HCT116 (cell line): ENCODE data around the gene MAP2K4. TPM values are rescaled to one million over a fixed set of nuclear protein-coding genes. Genes with fewer than 3 reads are reported as not detected.
A peak's percentile ranks its signal among the peaks of the same experiment; 100 is the strongest.

ENCODE experiments used
- ATF3 ChIP-seq: IDR thresholded peaks from 2 replicates; pipeline ENCODE4 v1.6.1; 2012
- ELF1 ChIP-seq: IDR thresholded peaks from 2 replicates; pipeline ENCODE4 v1.6.1; 2012; ENCODE audit warnings: low read depth, borderline replicate concordance
- EZH2 ChIP-seq: fragments of 200-600 bp; sonication (generic); IDR thresholded peaks from 2 replicates; pipeline ENCODE4 v1.6.1; 2017; ENCODE audit warnings: antibody characterized with exemption, mixed run types
- EZH2phosphoT487 ChIP-seq: fragments of 200-600 bp; IDR thresholded peaks from 2 replicates; pipeline ENCODE4 v1.6.1; 2018; ENCODE audit warnings: antibody characterized with exemption, borderline replicate concordance
- FOSL1 ChIP-seq: IDR thresholded peaks from 2 replicates; pipeline ENCODE4 v1.6.1; 2012; ENCODE audit warnings: low read depth
- POLR2AphosphoS5 ChIP-seq: IDR thresholded peaks from 2 replicates; pipeline ENCODE4 v1.6.1; 2011; ENCODE audit warnings: mild to moderate bottlenecking, low read depth, low read length, moderate library complexity
- REST ChIP-seq: IDR thresholded peaks from 2 replicates; pipeline ENCODE4 v1.6.1; 2012; ENCODE audit warnings: low read depth
- total RNA-seq: library from RNA; stranded (reverse); gene quantifications from one replicate; pipeline ENCODE4 v1.2.1, GENCODE V29; 2021; ENCODE audit not compliant: unreplicated experiment
- TF ChIP-seq, protein P1 (sequence below): IDR thresholded peaks from 2 replicates; pipeline ENCODE4 v1.6.1; 2011; ENCODE audit warnings: mild to moderate bottlenecking, low read length, moderate library complexity; ENCODE audit not compliant: insufficient replicate concordance; ENCODE audit errors: extremely low read depth

Gene MAP2K4
- total RNA-seq, 1 experiment from 2014 or later, result 42.3 TPM

GRCh38 chr17:12040478-12040877 is 19.8 kb downstream of the MAP2K4 start (continued):
- no peak for TF ChIP-seq POLR2AphosphoS5
- TF ChIP-seq, protein P1, sequence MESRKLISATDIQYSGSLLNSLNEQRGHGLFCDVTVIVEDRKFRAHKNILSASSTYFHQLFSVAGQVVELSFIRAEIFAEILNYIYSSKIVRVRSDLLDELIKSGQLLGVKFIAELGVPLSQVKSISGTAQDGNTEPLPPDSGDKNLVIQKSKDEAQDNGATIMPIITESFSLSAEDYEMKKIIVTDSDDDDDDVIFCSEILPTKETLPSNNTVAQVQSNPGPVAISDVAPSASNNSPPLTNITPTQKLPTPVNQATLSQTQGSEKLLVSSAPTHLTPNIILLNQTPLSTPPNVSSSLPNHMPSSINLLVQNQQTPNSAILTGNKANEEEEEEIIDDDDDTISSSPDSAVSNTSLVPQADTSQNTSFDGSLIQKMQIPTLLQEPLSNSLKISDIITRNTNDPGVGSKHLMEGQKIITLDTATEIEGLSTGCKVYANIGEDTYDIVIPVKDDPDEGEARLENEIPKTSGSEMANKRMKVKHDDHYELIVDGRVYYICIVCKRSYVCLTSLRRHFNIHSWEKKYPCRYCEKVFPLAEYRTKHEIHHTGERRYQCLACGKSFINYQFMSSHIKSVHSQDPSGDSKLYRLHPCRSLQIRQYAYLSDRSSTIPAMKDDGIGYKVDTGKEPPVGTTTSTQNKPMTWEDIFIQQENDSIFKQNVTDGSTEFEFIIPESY, result no peak
- peak; percentile 70 for TF ChIP-seq FOSL1
- no peak for TF ChIP-seq EZH2phosphoT487
- no peak for TF ChIP-seq EZH2
- TF ChIP-seq REST, result no peak
- no peak for TF ChIP-seq ELF1
- no peak for TF ChIP-seq ATF3
- TF ChIP-seq, all 23 proteins: peak for 7
